OCI-LY3 (cell line): ENCODE data around the gene SORCS1.

Experiments
- CTCF ChIP-seq: fragments of 200-600, 300-600 bp; sonication (generic); IDR thresholded peaks from 2 replicates; pipeline ENCODE4 v1.5.1; 2014; ENCODE audit warnings: antibody characterized with exemption, low read length, low read depth
- EZH2phosphoT487 ChIP-seq: fragments of 200-600 bp; shearing (Covaris generic); IDR thresholded peaks from 2 replicates; pipeline ENCODE4 v1.6.1; 2018; ENCODE audit warnings: antibody characterized with exemption, mixed run types, low read depth

DNA sequence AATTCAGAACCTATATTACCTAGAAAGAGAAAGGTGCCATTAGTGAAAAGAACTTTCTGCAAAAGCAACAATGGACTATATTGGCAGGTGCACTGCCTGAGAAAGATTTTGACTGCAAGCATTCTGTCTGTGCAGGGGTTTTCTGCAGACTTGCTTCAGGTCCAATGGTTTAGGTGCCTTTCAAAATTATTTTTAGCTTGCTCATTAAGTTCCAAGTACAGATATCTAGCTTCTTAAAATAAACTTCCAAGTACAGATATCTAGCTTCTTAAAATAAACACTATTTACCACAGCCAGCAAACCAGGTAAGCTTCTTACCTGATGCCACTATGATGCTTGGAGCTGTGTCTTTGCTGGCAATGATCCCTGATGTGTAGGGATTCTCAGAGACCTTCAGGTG lies 485.2 kb downstream of the SORCS1 start:
- TF ChIP-seq CTCF (no peak), EZH2phosphoT487 (no peak)
